ENCODE measurements around the gene KCNQ4. TPM values are rescaled to one million over a fixed set of nuclear protein-coding genes. Genes with fewer than 3 reads are reported as not detected.

KCNQ4 gene
- total RNA-seq, 1 experiment from 2014 or later = 1.4 TPM

DNA sequence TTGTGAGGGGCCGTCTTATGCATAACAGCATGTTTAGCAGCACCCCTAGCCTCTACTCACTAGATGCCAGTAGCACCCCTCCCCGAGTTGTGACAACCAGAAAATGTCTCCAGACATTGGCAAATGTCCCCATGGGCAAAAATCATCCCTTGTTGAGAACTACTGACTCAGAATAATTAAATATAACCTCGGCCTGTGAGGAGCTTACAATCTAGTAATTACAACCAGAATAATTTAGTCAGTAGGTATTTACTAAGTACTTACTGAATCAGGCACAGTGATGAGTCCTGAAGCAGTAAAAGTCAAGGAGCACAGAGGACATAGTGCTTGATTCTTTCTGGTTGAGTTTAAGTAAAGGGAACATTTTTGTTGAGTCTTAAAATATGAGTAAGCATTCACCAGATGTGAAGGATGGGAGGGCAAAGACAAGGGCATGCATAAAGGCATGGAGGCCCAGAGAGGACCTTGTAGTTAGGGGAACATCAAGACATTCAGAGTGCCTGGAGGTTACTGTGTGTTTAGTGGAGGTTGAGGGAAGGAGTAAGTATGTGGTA, 44.1 kb upstream of the KCNQ4 start:
- DNase-seq = no peak
- no peak overlapping the region for H3K18ac ChIP-seq (ENCODE audit: insufficient read length, low read depth, low read length)
- Mint-ChIP-seq H3K9me3 (no peaks in the 10 kb centered on the region), H3K27me3 (ENCODE audit: low read depth) (no peaks in the 10 kb centered on the region), H3K36me3 (ENCODE audit: insufficient read depth in 1 of 3, low read depth in 3 of 3) (peaks cover 13 to 55% (median 37%) of the 10 kb centered on the region in 3 experiments; a peak in 6 of 7 replicates), H3K4me3 (no peak overlapping the region), H3K4me1 (peaks cover 14 to 16% of the 10 kb centered on the region in 2 experiments), H3K27ac (no peak overlapping the region)
- H3K79me2 ChIP-seq (ENCODE audit: insufficient read depth, low read length) = 0 out of 2 replicates have a peak, but pooled peaks cover 2% of the 10 kb centered on the region
- no peaks in the 10 kb centered on the region for H4K20me1 ChIP-seq (ENCODE audit: control insufficient read depth, insufficient read depth, insufficient read length)
- TF ChIP-seq, protein P1, sequence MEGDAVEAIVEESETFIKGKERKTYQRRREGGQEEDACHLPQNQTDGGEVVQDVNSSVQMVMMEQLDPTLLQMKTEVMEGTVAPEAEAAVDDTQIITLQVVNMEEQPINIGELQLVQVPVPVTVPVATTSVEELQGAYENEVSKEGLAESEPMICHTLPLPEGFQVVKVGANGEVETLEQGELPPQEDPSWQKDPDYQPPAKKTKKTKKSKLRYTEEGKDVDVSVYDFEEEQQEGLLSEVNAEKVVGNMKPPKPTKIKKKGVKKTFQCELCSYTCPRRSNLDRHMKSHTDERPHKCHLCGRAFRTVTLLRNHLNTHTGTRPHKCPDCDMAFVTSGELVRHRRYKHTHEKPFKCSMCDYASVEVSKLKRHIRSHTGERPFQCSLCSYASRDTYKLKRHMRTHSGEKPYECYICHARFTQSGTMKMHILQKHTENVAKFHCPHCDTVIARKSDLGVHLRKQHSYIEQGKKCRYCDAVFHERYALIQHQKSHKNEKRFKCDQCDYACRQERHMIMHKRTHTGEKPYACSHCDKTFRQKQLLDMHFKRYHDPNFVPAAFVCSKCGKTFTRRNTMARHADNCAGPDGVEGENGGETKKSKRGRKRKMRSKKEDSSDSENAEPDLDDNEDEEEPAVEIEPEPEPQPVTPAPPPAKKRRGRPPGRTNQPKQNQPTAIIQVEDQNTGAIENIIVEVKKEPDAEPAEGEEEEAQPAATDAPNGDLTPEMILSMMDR (conservative IDR thresholded peaks at IDR 0.05) = no peak
- no peak overlapping the region for H3K27ac ChIP-seq (ENCODE audit: insufficient read length, low read depth, low read length)
- H3K23ac ChIP-seq (ENCODE audit: insufficient read length, low read depth, low read length) = no peak overlapping the region
- H2BK5ac ChIP-seq (ENCODE audit: insufficient read length, low read length) = no peak overlapping the region
- H3T11ph ChIP-seq (ENCODE audit: low read length) = no peak overlapping the region
- no peak overlapping the region for H4K91ac ChIP-seq (ENCODE audit: insufficient read length, low read depth, low read length)
- no CpG with 5 or more reads among the region's 3 CpGs for WGBS (ENCODE audit: extremely low coverage, insufficient read length, low lambda C conversion rate)
- no peaks in the 10 kb centered on the region for H3K9me3 ChIP-seq (ENCODE audit: control insufficient read depth, low read depth, low read length)
- H2BK15ac ChIP-seq (ENCODE audit: low read depth, low read length) = no peak overlapping the region
- H3K4me1 ChIP-seq (ENCODE audit: insufficient read depth, low read length) = no peaks in the 10 kb centered on the region
- H3K14ac ChIP-seq (ENCODE audit: insufficient read depth, low read length) = no peak overlapping the region
- no peak overlapping the region for H4K5ac ChIP-seq (ENCODE audit: insufficient read length, low read depth, low read length)
- no peak overlapping the region for H2AK5ac ChIP-seq (ENCODE audit: insufficient read length, low read length)
- no peak overlapping the region for H3K9ac ChIP-seq (ENCODE audit: extremely low read depth, insufficient read length, low read length)
- H3K56ac ChIP-seq (ENCODE audit: insufficient read length, low read depth, low read length) = no peak overlapping the region
- H2BK12ac ChIP-seq (ENCODE audit: insufficient read length, low read depth, low read length) = no peak overlapping the region
- H2BK120ac ChIP-seq (ENCODE audit: low read depth, low read length, poor library complexity, severe bottlenecking) = no peak overlapping the region
- no peaks in the 10 kb centered on the region for H3K27me3 ChIP-seq (ENCODE audit: insufficient read depth, low read length)
- no peaks in the 10 kb centered on the region for H3K23me2 ChIP-seq (ENCODE audit: insufficient read length, low read depth, low read length, poor library complexity, severe bottlenecking)
- H4K8ac ChIP-seq (replicated peaks; ENCODE audit: insufficient read length, low read depth, low read length) = no peak overlapping the region
- no peak overlapping the region for H2BK20ac ChIP-seq (ENCODE audit: low read depth, low read length, poor library complexity, severe bottlenecking)
- H3K79me1 ChIP-seq (ENCODE audit: insufficient read depth, low read depth, low read length, poor library complexity, severe bottlenecking) = no peaks in the 10 kb centered on the region
- H2AFZ ChIP-seq (ENCODE audit: low read length) = no peak overlapping the region
- H3K4ac ChIP-seq (ENCODE audit: low read depth, low read length) = no peak overlapping the region
- H3K4me2 ChIP-seq (ENCODE audit: insufficient read depth, insufficient read length, low read length) = no peak overlapping the region
